ENCODE data around the gene CD300LD.

DNA sequence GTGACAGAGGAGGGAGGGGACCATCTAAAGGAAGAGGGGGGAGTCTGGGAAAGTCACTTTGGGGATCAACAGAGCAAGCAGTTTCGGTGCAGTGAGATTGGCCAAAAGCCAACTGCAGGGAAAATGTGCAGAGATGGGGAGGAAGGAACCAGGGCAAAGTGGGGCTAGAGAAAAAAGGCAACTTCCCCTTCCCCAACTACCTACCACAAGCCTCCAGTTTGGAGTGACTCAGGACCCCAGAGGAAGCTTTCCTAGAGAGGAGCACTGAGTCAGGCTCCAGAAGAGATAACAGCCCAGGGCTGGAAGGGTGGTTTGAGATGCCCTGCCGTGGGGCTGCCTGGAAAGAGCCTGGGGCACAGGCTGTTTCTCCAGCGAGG lies 6.9 kb upstream of the CD300LD start:
- no peak for TF ChIP-seq RFX5 (IDR thresholded peaks at IDR 0.05; ENCODE audit: low read length)
- TF ChIP-seq FOXM1 (IDR thresholded peaks at IDR 0.05; ENCODE audit: low read depth), result no peak
- no peak for TF ChIP-seq CTCF (IDR thresholded peaks at IDR 0.05)
